NOMO-1 treated with dmso at 0.1 percent for 144 hours (cell line): ENCODE measurements around the gene PDE4D.
"Not testable (repeated sequence)": the region's sequence is repeated elsewhere in the genome, so short reads cannot be mapped to it uniquely, and the experiment has no call there.

Experiments used
- DNase-seq: peaks from one replicate; lab custom pipeline; 2025; ENCODE audit not compliant: unreplicated experiment; lab: John Stamatoyannopoulos, UW

The PDE4D gene

DNA sequence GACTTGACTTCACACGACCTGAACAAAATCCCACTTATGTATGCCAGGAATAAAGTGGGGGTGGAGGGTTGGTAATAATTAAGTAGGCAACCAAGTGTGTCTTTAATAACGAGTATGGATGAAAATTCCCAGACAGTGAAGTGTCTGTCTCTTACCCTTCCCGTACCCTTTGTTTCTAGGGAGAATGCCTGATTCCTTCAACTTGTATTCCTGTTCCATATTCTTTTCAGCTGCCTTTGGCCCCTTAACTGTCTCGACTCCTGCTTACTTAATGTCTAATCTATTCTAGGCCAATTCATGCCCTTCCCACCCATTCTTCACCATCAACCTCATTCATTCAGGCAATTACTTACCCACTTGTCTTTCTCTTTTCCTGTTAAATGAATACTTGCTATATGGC, 930.2 kb downstream of the PDE4D start:
- no peak for DNase-seq

DNA sequence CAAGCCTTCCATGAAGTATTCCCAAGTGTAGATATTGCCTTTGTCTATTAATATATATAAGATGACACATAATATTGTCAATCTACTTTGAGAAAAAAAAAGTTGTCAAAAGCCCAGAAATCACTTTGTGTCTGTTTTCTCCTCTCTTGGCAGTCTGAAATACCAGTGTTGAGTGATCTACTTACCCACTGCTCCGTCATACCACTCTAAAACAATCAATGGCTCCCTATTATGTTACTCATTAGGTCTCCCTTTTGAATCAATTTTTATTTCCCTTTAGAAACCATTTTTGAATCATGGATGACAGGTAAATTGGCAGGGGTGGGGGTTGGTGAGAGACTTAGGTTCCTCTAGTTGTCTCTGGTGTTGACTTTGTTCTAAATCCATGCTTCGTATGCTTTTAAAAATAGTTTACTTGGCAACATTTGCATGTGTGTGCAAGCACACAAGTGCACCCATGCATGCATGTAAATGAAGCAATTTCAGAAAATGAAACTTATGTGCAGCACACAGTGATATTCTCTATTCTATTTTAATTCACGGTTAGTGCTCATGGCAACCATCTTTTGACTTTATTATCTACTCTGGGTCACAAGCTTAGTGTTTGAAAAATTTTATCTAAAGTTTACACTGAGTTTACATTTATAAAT, 931.8 kb downstream of the PDE4D start:
- DNase-seq, result no peak

DNA sequence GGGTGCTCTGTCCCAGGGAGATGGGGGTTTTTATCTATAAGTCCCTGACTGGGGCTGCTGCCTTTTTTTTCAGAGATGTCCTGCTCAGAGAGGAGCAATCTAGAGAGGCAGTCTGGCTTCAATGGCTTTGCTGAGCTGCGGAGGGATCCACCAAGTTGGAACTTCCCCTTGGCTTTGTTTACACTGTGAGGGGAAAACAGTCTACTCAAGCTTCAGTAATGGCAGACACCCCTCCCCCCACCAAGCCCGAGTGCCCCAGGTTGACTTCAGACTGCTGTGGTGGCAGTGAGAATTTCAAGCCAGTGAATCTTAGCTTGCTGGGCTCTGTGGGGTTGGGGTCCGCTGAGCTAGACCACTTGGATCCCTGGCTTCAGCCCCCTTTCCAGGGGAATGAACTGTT, 934.8 kb downstream of the PDE4D start:
- DNase-seq, result no peak

DNA sequence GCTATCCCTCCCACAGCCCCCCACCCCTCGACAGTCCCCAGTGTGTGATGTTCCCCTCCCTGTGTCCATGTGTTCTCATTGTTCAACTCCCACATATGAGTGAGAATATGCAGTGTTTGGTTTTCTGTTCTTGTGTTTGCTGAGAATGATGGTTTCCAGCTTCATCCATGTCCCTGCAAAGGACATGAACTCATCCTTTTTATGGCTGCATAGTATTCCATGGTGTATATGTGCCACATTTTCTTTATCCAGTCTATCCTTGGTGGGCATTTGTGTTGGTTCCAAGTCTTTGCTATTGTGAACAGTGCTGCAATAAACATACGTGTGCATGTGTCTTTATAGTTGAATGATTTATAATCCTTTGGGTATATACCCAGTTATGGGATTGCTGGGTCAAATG, 940.3 kb downstream of the PDE4D start:
- DNase-seq, result not testable (repeated sequence)

DNA sequence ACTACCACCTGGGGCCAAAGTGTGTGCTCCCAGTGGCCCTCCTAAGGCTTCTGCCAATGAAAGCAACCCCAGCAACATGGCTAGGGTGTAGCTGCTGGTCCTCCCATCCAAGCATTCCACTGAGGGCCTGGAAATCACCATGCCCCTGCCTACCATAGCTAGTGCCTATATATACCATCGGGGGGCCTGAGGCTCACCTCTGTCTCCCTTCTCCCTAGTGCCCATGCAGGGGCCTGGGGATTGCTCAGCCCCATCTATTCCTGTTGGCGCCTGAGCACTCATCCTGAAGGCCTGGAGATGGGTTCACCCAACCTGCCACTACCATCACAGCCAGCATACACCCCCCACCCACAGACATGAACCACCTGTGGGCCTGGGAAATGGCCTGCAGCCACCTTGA, 943.3 kb downstream of the PDE4D start:
- no peak for DNase-seq

DNA sequence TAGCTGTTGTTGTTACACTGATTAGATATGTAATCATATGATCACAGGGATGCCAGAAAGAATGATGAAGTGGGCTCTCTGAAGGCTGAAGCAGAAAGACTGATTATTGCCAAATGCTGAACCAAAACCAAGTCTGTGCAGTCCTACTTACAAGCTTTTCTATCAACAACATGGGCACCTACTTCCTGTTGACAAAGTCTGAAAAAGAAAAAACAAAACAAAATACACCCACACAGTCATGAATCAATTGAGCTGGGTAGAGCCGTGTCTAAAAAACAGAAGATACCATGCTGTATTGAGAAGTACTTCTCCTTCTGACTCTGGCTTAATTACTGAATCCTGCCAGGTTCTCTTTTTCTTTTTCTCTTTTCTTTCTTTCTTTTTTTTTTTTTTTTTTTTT, 947.3 kb downstream of the PDE4D start:
- no peak for DNase-seq

DNA sequence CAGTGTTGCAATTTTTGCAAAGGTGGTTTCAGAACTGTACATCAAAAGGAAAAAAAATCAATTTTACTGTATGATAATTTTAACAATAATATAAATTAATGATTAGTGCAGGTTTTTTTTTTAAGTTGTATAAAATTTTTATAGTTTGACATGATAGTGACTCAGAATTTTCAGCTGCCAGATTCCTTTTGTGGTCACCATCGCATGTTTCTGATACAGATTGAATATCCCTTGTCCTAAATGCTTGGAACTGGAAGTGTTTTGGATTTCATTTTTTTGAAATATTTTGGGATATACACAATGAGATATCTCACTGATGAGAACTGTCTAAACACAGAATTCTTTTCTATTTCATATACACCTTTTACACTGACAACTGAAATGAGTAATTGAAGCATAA, 949.3 kb downstream of the PDE4D start:
- DNase-seq, result no peak

DNA sequence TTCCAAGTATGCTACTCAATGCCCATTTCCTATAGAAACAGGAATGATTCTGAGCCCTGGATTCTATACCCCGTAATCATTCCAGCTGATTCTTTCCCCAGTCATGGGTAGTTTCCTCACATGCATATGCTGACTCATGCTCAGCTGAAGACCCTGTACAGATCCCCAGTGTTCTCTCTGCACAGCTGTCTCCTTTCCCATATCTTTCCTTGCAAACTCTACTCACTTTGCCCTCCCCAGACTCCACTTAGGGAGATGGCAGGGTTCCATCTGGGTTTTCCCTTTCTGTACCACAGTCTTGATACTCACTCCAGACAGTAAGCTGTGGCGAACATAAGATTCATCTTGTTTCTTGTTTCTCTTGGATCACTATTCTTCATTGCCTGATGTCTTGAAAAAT, 953.1 kb downstream of the PDE4D start:
- no peak for DNase-seq

DNA sequence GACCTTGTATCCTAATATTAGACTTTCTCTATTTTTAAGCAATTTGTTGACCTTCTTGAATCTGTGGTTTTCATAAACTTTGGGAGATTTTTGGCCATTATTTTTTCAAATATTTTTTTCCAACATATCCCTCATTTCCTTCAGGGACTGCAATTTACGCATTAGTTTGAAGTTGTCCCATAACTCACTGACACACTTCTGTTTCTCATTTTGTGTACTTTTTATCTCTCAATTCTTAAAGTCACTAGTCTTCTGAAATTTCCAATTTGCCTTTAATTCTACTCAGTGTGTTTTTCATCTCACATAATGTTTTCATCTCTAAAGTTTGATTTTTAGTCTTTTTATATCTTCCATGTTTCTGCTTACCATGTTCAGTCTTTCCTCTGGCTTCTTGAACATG, 953.9 kb downstream of the PDE4D start:
- no peak for DNase-seq

DNA sequence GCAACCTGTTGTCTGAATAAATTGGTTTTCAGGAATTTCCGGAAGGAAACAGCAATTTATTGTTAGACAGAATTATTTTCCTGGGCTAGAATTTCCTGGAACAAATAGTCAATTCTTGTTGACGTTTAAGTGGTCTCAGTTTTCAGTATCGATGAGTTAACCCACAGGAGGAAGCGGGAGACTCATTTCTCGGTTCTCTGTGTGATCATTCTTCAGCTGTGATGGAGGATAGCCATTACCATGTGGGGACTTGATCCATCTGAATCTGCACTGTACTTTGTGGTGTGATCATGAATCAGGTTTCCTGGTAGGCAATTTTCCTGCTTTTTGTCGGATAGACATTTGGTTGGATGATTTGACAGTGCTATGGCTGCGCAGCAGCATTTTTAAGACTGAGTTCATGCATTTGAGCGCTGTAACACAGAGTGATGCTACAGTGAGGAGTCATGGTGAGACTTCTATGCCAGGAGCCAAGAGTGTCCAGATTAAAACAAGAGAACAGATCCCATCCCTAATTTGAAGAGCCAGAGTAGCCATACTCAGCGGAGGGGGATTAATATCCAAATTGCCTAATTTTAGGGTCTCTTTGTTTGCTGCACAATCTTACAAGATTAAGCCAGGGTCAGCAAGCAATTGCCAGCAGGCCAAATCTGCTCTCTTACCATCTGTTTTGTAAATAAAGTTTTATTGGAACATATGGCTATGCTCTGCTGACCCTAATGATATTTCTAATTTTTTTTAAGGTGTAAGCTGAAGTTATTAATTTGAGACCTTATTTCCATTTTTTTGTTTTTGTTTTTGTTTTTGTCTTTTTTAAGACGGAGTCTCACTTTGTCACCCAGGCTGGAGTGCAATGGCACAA, 954.7 kb downstream of the PDE4D start:
- DNase-seq, result no peak

DNA sequence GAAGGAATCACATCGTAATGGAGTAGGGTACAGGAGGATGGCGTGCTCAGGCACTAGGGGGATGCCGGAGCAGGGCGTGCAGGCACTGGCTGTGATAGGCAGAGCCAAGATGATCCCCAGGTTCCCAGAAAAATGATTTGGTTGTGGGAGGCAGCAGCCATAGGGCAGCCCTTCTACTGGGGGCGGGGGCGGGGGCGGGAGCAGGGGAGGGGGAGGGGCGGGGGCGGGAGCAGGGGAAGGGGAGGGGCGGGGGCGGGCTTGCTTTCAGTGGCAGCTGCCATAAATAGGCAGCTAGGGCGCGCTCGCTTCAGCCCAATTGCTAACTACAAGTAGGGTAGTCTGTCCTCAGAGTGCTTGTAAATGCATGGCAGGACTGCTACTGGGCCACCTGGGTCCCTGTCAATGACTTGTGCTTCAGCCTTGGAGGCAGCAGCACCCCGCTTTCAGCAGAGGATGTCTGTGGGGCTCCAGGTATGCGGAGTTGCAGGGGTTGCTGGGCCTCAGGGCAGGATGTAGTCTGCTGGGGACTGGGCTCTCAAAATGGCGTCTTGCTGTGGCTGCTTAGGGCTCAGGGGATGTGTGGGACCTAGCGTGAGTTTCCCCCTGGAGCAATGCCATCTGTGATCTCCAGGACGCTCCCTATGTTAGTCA, 956.4 kb downstream of the PDE4D start:
- DNase-seq, result no peak

DNA sequence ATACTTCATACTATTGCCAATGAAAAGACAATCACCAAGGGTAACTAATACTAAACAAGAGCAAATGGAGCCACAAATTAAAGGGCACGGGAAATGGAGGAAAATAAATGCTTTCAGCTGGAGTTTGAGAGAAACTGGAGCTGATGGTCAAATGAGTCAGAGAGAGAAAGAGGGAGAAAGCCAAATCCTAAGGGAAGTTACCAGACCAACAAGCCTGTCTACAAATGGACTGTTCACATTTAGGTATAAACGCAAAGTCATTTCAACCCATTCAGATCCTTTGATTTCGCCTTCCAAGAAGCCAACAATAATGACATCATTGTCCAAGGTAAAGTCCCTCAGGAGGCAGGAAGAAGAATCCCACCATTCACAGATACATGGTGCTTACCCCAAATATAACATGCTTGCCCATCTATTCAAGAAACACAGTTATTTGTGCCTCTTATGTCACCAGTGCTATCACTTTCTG, 958.9 kb downstream of the PDE4D start:
- no peak for DNase-seq

DNA sequence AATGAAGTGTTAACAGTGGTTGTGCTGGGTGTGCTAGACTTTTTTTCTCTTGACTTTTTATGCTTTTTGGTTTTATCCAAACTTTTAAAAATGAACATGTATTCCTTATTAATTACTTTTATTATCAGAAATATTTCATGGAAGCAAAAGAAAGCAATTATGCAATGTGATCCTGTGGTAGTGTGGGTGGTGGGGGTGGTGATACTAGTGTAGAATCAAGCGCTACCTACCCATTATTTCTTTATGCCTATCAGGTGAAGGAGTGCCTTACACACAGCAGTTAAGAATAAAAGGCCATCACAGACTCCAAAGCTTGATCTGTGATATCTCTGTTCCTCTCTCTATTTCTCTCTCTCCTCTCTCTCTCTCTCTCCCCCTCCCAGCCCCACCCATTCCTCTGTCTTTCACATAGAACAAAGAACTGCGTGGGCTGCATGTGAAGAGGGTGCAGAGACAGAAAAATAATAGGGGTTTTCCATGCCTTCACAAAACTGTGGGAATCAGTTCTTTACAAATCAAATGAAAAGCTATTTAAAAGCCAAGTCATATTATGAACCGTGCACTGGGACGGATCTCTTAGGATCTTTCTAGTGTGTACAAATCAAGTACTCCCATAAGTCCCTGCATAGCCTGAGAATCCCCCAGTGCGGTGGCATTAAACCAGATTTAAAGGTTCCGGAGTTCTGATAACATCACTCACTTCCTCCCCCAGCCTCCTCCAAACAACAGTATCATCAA, 959.5 kb downstream of the PDE4D start:
- no peak for DNase-seq

DNA sequence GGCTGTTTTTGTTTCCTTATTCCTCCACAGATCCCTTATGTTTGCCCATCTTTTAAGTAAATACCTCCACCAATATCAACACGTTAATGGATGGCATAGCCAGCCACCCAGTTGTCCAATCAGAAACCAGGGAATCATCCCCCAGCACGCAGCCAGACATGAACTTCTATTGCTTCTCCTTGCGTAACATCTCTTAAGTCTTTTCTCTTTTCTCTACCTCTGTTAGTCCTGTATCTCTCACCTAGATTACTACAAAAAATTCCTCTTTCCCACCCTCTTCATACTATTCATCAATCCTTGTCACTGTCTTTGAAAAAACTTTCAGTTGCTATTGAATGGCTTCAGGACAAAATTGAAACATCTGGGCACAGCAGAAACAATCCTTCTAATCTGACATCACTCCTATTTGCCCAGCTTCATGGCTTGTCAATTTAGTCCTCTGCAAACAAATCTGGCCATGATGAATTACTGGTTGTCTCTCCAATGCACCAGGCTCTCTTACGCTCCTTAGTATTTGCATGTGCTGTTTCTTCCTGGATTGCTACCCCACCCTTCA, 961.4 kb downstream of the PDE4D start:
- no peak for DNase-seq

DNA sequence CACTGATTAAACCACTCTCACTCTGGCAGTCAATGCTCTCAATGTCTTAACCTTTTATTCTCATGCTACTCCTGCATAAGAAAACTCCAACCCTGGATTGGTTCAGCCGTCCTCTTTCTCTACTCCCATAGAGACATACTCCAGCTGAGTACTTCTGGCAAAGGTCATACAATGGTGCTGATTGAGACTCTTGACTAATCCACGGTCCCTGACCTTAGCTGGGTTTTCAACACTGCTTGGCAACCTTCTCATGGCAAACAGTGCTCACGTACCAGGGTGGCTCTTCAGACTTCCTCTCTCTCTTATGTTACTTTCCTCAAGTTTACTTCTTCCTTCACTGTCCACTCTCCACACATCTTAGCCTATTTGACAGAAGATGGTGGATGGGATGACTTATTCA, 963.0 kb downstream of the PDE4D start:
- no peak for DNase-seq

DNA sequence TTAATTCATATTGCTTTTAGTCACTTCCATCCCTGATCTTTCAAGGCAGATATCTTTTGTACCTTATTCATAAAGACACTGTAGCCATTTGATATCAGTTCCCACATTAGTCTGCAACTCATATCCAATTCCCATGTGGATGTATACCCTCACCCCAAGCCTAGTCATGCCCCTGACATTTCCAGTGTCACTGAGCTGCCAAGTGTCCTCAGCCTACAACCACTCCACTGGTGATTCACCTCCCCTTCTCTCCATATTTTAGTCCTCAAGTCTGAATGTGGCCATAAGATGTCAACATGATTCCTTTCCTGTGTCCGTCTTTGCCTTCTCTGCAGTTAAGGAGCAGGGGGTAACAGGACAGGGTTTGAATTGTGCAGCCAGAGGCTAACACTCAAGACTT, 963.8 kb downstream of the PDE4D start:
- no peak for DNase-seq

DNA sequence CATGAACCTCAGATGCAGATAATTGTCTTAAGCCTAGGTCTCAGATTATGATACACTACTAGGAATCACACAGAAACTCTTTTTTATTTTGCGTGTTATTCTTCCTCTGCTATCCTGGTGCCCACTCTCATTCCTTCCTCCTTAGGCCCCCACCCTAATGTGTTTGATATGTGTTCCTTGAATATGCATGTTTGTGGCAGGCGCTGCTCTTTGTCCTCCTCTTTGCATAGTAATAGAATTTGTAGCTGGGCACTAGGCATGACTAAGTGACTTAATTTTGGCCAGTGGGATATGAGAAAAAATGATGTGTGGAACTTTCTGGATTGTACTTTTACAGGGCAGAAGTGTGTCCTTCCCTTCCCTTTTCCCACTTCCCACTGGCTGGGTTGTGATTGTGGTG, 965.6 kb downstream of the PDE4D start:
- no peak for DNase-seq

DNA sequence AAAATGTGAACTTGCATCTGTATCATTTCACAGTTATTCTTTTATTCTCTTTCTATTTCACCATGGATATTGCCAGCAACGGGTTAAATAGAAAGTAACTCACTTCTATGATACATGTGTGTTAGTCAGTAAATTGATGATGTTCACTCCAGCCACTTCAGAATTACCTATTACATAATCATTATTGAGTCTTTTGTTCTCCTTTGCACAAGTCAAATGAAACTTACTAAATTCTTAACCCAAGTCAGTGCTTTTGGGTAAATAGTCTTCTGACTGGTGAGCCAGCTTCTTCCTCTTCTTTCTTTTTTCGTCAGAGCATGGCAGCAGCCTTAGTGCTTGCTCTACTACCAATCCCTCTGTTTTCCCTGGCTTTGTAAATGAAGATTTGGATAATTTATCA, 966.3 kb downstream of the PDE4D start:
- DNase-seq, result no peak

DNA sequence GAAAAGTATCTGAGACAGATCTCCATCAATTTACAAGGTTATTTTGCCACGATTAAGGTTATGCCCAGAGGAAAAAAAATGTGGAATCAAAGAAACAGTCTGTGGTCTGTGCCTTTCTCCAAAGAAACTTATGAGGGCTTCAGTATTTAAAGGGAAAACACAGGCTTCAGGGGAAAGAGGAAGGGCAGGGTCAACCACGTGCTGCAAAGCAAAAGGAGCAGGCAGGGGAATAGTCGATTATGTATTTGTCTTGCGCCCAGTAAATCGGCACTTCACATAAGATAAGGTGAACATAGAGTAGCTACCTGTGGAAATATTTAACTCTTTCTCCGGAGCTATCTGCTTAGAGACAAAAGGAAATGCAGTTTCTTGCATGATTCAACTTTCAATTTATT, 967.0 kb downstream of the PDE4D start:
- DNase-seq, result no peak

DNA sequence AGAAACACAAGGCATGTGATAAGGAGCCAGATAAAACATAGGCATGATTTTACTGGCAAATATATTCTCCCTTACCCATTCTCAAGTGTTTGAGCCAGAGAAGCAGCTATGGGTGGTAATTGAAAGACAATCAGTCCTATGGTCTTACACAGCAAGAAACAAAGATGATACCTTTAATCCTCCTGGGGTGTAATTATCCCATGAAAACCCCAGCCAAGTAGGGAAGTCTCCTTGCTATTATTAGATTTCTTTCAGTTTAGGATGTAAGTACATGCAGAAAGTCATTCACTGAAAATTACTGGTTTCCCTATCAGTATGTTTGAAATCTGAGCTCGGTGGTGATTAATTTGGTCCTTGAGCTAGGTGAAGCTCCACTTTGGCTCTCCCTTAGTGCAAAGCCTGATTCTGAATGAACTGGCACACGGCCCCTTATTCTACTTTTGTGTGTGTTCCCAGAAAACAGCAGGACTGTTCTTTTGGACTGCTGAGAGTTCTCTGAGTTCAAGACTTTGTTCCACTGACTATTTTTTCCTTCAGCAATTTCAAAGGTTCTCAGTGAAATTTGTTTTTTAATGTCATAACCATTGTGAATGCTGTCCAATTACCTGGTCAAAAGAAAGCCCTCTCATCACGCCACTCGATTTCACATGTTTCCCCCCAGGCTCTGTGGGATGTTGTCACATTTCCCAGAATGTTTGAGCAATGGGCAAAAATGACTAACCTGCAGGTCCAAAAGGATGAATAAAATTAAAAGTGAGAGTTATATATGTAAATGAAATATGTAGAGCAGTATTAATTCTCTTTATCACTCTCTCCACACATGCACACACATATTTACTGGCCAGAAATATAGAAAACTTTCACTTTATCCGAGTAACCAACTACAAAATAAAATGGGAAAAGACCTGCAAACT, 967.6 kb downstream of the PDE4D start:
- DNase-seq, result no peak
